ENCODE data around the gene MTMR10.
A peak's percentile ranks its signal among the peaks of the same experiment; 100 is the strongest.

The MTMR10 gene

DNA sequence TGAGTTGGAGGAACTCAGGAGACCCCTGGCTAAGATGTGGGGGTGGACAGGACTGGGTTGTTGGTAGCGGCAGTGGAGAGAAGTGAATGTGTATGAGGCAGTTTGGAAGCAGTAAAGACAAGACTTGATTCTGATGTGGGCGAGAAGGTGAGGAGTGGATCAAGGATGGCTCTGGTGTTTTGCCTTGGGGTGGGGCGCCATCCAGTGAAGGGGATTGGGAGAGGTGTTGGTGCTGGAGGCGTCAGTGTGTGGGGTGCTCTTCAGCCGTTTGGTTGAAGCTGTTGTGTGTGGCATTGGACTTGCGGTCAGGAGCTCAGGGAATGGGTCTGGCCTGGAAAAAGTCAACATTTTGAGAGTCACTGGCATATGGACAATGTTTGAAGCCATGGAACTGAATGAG lies 74.4 kb downstream of the MTMR10 start:
- DNase-seq = no peak

DNA sequence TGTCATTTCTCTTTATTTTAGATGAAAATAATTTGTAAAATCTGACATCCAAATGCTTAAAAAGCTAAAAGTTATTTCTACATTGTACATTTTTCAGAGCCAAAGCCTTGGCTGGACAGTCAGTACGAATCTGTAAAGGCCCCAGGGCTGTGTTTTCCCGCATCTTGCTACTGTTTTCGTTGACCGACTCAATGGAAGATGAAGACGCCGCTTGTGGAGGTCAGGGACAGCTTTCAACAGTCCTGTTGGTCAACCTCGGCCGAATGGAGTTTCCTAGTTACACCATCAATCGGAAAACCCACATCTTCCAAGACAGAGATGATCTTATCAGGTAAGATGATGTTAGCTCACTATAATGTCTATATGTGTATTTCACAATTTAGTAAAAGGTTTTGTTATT lies 77.7 kb downstream of the MTMR10 start:
- no peak for DNase-seq

DNA sequence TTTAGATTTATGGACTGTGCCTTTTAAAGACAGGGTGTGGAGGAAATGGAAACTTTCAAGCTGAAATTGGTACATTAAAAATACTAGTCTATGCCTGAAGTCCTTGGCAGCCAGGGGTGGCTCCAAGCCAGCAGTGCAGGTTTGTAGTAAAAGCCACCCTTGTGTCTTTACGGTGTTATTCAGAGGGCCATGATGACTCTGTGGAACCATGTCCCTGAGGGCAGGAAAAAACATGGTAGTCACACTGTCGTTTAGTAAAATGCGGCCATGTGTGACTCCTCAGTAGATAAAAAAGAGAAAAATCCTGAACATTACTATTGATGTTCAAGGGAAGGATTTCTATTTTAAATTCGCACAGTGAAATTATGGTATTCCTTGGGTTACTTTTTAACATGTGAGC lies 85.1 kb downstream of the MTMR10 start:
- DNase-seq = no peak

DNA sequence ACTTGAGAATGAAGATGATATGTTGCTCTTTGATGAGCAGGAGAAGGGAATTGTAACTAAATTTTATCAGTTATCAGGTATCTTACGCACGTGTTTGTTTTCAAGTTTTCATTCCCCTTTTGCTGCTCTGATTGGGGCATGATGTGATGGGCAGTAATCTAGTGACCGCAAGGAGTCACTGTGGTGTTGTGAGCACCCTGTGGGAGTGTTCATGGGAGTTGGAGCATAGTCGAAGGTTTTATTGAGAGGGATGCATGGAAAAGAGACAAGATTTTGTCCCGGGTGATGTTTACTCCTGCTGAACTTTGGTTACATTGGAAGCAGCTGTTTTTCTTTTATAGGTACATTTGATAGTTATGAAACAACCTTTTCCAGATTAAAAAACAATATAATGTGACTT lies 85.6 kb downstream of the MTMR10 start:
- DNase-seq = no peak

DNA sequence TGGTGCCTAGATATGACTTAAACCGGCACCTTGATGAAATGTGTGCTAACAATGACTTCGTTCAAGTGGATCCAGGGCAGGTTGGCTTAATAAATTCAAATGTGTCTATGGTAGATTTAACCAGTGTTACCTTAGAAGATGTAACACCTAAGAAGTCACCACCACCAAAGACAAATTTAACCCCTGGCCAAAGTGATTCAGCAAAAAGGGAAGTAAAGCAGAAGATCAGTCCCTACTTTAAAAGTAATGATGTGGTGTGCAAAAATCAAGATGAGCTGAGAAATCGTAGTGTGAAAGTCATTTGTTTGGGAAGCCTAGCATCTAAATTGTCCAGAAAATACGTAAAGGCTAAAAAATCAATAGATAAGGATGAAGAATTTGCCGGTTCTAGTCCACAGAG lies 86.6 kb downstream of the MTMR10 start:
- no peak for DNase-seq

DNA sequence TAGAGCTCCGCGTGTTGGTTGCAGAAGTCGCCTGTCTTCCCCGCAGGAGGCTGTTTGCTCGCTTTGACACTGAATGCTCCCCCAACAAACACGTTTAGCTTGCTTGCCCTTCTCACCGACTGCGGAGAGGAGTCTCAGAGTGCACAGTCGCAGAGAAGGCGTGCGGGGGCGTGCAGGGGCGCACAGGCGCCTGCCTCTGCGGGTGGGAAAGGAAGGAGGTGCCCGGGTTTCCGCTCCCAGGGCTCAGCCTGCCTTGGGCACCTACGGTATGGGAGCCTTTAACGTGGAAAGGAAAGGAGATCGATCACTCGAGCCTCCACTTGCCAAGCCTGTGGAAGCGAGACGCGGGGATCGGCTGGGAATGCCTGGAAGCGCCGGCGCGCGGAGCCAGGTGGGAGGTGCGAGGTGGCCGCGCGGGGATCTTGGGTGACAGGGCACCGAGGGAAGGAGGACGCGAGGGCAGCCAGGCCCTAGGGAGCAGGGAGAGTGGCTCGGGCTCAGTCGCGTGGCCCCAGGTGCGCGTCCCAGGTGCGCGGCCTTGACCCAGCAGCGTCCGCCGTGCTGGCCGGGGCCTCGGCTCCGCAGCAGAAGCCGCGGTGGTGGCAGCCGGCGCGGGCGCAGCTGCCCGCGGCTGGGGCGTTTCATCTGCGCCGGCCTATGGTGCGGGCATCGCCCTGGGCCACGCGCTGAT lies 87.8 kb downstream of the MTMR10 start, which contains the start of gene FAN1:
Gene FAN1 (plus strand): TSS at position 419 of the 691 bp plus-strand sequence. CDS start 749 bp downstream, outside the sequence.
- DNase-seq = peak; percentile 58

DNA sequence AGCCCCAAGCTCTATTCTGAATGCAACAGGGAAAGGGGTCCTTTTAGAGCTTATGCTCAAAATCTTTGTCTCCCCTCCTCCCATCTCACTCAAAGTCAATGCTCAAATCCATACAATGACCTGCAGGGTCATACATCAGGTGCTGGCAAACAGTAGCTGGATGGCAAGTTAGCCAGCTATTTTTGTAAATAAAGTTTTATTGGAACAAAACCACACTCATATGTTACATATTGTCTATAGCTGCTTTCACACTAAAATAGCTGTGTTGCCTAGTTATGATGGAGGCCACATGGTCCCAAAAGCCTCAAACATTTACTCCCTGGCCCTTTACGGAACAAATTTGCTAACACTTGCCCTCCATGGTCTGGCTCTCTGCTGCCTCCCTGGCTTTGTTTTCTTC lies 89.5 kb downstream of the MTMR10 start:
- no peak for DNase-seq

DNA sequence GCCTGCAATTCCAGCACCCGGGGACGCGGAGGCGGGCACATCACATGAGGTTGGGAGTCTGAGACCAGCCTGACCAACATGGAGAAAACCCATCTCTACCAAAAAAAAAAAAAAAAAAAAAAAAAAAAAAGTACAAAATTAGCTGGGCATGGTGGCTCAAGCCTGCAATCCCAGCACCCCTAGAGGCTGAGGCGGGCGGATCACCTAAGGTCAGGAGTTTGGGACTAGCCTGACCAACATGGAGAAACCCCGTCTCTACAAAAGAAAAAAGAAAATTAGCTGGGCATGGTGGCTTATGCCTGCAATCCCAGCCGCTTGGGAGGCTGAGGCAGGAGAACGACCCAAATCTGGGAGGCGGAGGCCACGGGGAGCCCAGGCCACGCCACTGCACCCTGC lies 95.2 kb downstream of the MTMR10 start:
- no peak for DNase-seq

DNA sequence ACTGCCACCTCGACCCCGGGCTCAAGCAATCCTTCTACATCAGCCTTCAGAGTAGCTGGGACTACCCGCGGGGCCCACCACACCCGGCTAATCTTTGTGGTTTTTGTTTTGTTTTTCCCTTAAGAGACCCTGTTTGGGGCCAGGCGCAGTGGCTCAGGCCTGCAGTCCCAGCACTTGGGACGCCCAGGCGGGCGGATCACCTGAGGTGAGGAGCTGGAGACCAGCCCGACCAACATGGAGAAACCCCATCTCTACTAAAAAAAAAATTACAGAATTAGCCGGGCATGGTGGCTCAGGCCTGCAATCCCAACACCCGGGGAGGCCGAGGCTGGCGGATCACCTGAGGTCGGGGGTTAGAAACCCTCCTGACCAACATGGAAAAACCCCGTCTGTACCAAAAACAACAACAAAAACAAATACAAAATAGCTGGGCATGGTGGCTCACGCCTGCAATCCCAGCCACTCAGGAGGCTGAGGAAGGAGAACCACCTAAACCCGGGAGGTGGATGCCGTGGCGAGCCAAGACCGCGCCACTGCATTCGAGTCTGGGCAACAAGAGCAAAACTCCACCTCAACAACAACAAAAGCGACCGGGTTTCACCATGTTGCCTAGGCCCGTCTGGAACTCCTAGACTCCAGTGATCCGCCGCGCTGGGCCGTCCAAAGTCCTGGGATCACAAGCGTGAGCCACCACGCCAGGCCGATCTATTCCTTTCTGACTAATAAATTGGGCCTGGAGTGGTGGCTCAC lies 95.8 kb downstream of the MTMR10 start:
- DNase-seq = no peak

DNA sequence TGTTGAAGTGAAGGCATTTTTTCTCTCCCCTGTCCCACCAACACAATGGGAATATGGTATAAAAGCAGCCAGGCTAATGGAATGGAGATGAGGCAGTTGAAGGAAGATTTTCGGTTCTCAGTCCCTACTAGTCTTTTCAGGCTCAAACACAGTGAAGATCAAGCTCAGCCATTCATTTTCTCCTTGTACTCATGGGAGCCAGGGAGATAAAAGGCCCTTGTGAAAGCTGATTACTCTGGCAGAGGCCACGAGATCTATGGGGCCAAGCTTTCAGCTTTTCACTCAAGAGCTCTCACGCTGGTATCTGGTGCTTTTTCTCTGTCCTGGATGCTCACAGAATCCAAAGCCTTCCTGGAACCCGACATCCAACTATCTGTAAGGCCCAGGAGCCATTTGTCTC lies 102.2 kb downstream of the MTMR10 start:
- no peak for DNase-seq
